IMR-90 (cell line): ENCODE data around the gene GRAMD2A. TPM values are rescaled to one million over a fixed set of nuclear protein-coding genes. Genes with fewer than 3 reads are reported as not detected.

Experiments used
- ATAC-seq: fragments of 200-7000 bp; cut with Tn5 transposase; 2 replicates; pipeline ENCODE4 v1.9.1; 2020; ENCODE audit warnings: low read depth, mild to moderate bottlenecking, moderate library complexity
- BruUV-seq: library from RNA; stranded (reverse); fragments of 400-500 nt; replicated peaks from 2 replicates; lab custom pipeline; 2021; lab: Mats Ljungman, UMichigan
- CTCF ChIA-PET: fragments of 300-600 bp; formaldehyde crosslinking; extraction: SDS; loops from one replicate; lab custom pipeline; 2021; ENCODE audit warnings: antibody characterized with exemption; lab: Yijun Ruan, JAX
- POLR2A ChIA-PET: fragments of 300-600 bp; sonication (Branson Sonifier 250); formaldehyde crosslinking; loops from one replicate; lab custom pipeline; 2022; ENCODE audit warnings: antibody characterized with exemption; ENCODE audit not compliant: unreplicated experiment; lab: Charles Lee
- DNase-seq: peaks from one replicate; pipeline ENCODE4 v3.0.0; 2013
- H2AFZ ChIP-seq: replicated peaks from 2 replicates; pipeline ENCODE3; 2013; ENCODE audit warnings: low read length, mild to moderate bottlenecking; ENCODE audit not compliant: poor library complexity
- H2AK5ac ChIP-seq: 2 replicates; pipeline ENCODE4 v1.6.1; 2013; ENCODE audit warnings: low read depth, low read length, inconsistent platforms
- H2AK9ac ChIP-seq: replicated peaks from 2 replicates; pipeline ENCODE3; 2013; ENCODE audit warnings: mild to moderate bottlenecking, low read depth, low read length, moderate library complexity; ENCODE audit not compliant: poor library complexity
- H2BK120ac ChIP-seq: 2 replicates; pipeline ENCODE4 v1.6.1; 2013; ENCODE audit warnings: low read depth, low read length, inconsistent platforms
- H2BK15ac ChIP-seq: 3 replicates; pipeline ENCODE4 v1.6.1; 2013; ENCODE audit warnings: low read depth, low read length, inconsistent platforms
- H2BK20ac ChIP-seq: 2 replicates; pipeline ENCODE4 v1.6.1; 2013; ENCODE audit warnings: low read depth, mild to moderate bottlenecking, inconsistent platforms, low read length, moderate library complexity
- H2BK5ac ChIP-seq: 2 replicates; pipeline ENCODE4 v1.6.1; 2013; ENCODE audit warnings: mild to moderate bottlenecking, low read depth, low read length, inconsistent platforms; ENCODE audit not compliant: poor library complexity, severe bottlenecking
- H3K14ac ChIP-seq: replicated peaks from 2 replicates; pipeline ENCODE4 v1.6.1; 2013; ENCODE audit warnings: low read depth, low read length, inconsistent platforms
- H3K18ac ChIP-seq: 2 replicates; pipeline ENCODE4 v1.6.1; 2013; ENCODE audit warnings: low read depth, low read length, control low read depth
- H3K23ac ChIP-seq: 2 replicates; pipeline ENCODE4 v1.6.1; 2013; ENCODE audit warnings: low read depth, low read length, inconsistent platforms
- H3K27ac ChIP-seq: 2 replicates; pipeline ENCODE4 v1.5.1; 2013; ENCODE audit warnings: mild to moderate bottlenecking, control low read depth, low read length; ENCODE audit not compliant: insufficient read depth
- H3K27me3 ChIP-seq: 2 replicates; pipeline ENCODE4 v1.6.1; 2013; ENCODE audit warnings: low read length; ENCODE audit not compliant: control insufficient read depth, insufficient read depth
- H3K36me3 ChIP-seq: 2 replicates; pipeline ENCODE4 v1.6.1; 2013; ENCODE audit warnings: low read length, mixed read lengths; ENCODE audit not compliant: control insufficient read depth, insufficient read depth
- H3K4ac ChIP-seq: 2 replicates; pipeline ENCODE4 v1.6.1; 2013; ENCODE audit warnings: low read depth, low read length, inconsistent platforms
- H3K4me1 ChIP-seq: 2 replicates; pipeline ENCODE4 v1.6.1; 2013; ENCODE audit warnings: low read length, mixed read lengths; ENCODE audit not compliant: control insufficient read depth, insufficient read depth
- H3K4me2 ChIP-seq: 2 replicates; pipeline ENCODE4 v1.6.1; 2013; ENCODE audit warnings: low read depth, mild to moderate bottlenecking, control low read depth, low read length, moderate library complexity
- H3K4me3 ChIP-seq: 2 replicates; pipeline ENCODE4 v1.5.1; 2013; ENCODE audit warnings: low read depth, mild to moderate bottlenecking, control low read depth, low read length, moderate library complexity; ENCODE audit not compliant: insufficient read depth
- H3K56ac ChIP-seq: 2 replicates; pipeline ENCODE4 v1.6.1; 2013; ENCODE audit warnings: low read length, inconsistent platforms; ENCODE audit not compliant: insufficient read depth; ENCODE audit errors: extremely low read depth
- H3K79me1 ChIP-seq, 2 experiments: 2 replicates each; pipeline ENCODE4 v1.6.1; 2013; ENCODE audit warnings: low read length in 2 of 2, inconsistent platforms in 1 of 2, low read depth in 1 of 2
- H3K9ac ChIP-seq: 2 replicates; pipeline ENCODE4 v1.6.1; 2013; ENCODE audit warnings: low read depth, low read length, control low read depth
- H3K9me1 ChIP-seq: 2 replicates; pipeline ENCODE4 v1.6.1; 2013; ENCODE audit warnings: low read length, inconsistent platforms; ENCODE audit not compliant: insufficient read depth
- H3K9me3 ChIP-seq: 2 replicates; pipeline ENCODE4 v1.6.1; 2013; ENCODE audit warnings: low read length; ENCODE audit not compliant: control insufficient read depth, insufficient read depth
- H4K20me1 ChIP-seq: 2 replicates; pipeline ENCODE4 v1.6.1; 2013; ENCODE audit warnings: low read length, inconsistent platforms; ENCODE audit not compliant: insufficient read depth
- H4K5ac ChIP-seq: 2 replicates; pipeline ENCODE4 v1.6.1; 2013; ENCODE audit warnings: mild to moderate bottlenecking, low read depth, low read length, control low read depth
- H4K8ac ChIP-seq, 2 experiments: 2 replicates each; pipeline ENCODE4 v1.6.1; 2013; ENCODE audit warnings: low read depth in 2 of 2, low read length in 2 of 2, control low read depth in 1 of 2, inconsistent platforms in 1 of 2
- H4K91ac ChIP-seq: 2 replicates; pipeline ENCODE4 v1.6.1; 2013; ENCODE audit warnings: low read depth, low read length, inconsistent platforms; ENCODE audit not compliant: insufficient read depth
- BHLHE40 ChIP-seq: fragments of 150-350 bp; IDR thresholded peaks from 2 replicates; pipeline ENCODE4 v1.6.1; 2016; ENCODE audit warnings: mild to moderate bottlenecking, low read depth, low read length
- CHD1 ChIP-seq: IDR thresholded peaks from 2 replicates; pipeline ENCODE4 v1.6.1; 2012; ENCODE audit warnings: low read depth, low read length, improper control_type of control experiment
- CTCF ChIP-seq: conservative IDR thresholded peaks from 2 replicates; pipeline ENCODE4 v1.5.1; 2012; ENCODE audit warnings: mild to moderate bottlenecking, low read depth, low read length, improper control_type of control experiment
- FOS ChIP-seq: fragments of 150-350 bp; IDR thresholded peaks from 2 replicates; pipeline ENCODE4 v1.6.1; 2016; ENCODE audit warnings: low read depth, low read length
- MAFK ChIP-seq: IDR thresholded peaks from 2 replicates; pipeline ENCODE4 v1.6.1; 2012; ENCODE audit warnings: low read depth, low read length, improper control_type of control experiment
- MAZ ChIP-seq: IDR thresholded peaks from 2 replicates; pipeline ENCODE4 v1.6.1; 2012; ENCODE audit warnings: low read depth, mild to moderate bottlenecking, low read length, improper control_type of control experiment, moderate library complexity, borderline replicate concordance
- MXI1 ChIP-seq: IDR thresholded peaks from 2 replicates; pipeline ENCODE4 v1.6.1; 2012; ENCODE audit warnings: low read depth, mild to moderate bottlenecking, low read length, moderate library complexity, borderline replicate concordance
- NFE2L2 ChIP-seq: fragments of 150-350 bp; IDR thresholded peaks from 2 replicates; pipeline ENCODE4 v1.6.1; 2016; ENCODE audit warnings: low read depth, mild to moderate bottlenecking, low read length
- POLR2A ChIP-seq: IDR thresholded peaks from 2 replicates; pipeline ENCODE4 v1.6.1; 2012; ENCODE audit warnings: mild to moderate bottlenecking, low read depth, low read length
- RAD21 ChIP-seq: IDR thresholded peaks from 2 replicates; pipeline ENCODE4 v1.6.1; 2012; ENCODE audit warnings: low read length, improper control_type of control experiment
- SMC3 ChIP-seq: fragments of 150-350 bp; IDR thresholded peaks from 2 replicates; pipeline ENCODE4 v1.6.1; 2016; ENCODE audit warnings: low read depth, mild to moderate bottlenecking, antibody characterized with exemption, low read length, moderate library complexity
- USF2 ChIP-seq: fragments of 150-350 bp; IDR thresholded peaks from 2 replicates; pipeline ENCODE4 v1.6.1; 2017; ENCODE audit warnings: mild to moderate bottlenecking, antibody characterized with exemption, low read length, low read depth
- WGBS, 2 experiments: methylation state at CpG; one replicate each; pipeline versions ENCODE4 v1.1.5 to v1.1.7; 2013; ENCODE audit warnings: missing lambda C conversion rate in 2 of 2; ENCODE audit not compliant: insufficient read length in 1 of 2; ENCODE audit errors: extremely low coverage in 2 of 2; 5-methylcytosine and 5-hydroxymethylcytosine counted together
- dilution Hi-C: fragments of 300-500 bp; cut with HindIII; formaldehyde crosslinking; loops from one replicate; pipeline ENCODE4 v1.14.3; 2018; ENCODE audit warnings: low sequenced_read_pairs; ENCODE audit not compliant: unreplicated experiment
- in situ Hi-C: fragments of 300-500 bp; cut with MboI; formaldehyde crosslinking; loops from 3 replicates; pipeline ENCODE4 v1.14.3; 2019; ENCODE audit warnings: low sequenced_read_pairs, inconsistent platforms, mixed read lengths
- intact Hi-C: fragments of 100-400 bp; cut with micrococcal nuclease; formaldehyde crosslinking; loops from 2 replicates; pipeline ENCODE4 v1.10.0; 2022
- polyA plus RNA-seq, 3 experiments: library from polyadenylated mRNA; depleted of rRNA; stranded (reverse); fragments of >200 nt; gene quantifications; 2 replicates each; pipeline ENCODE4 v1.2.3, GENCODE V29; 2012; ENCODE audit warnings: low replicate concordance in 1 of 3
- total RNA-seq: library from RNA; depleted of rRNA; stranded (reverse); fragments of >200 nt; gene quantifications from 2 replicates; pipeline ENCODE4 v1.2.3, GENCODE V29; 2012
- TF ChIP-seq, protein P1 (sequence below): fragments of 150-350 bp; IDR thresholded peaks from 2 replicates; pipeline ENCODE4 v1.6.1; 2016; ENCODE audit warnings: low read depth, mild to moderate bottlenecking, low read length, moderate library complexity, borderline replicate concordance

The GRAMD2A gene
- total and polyA plus RNA-seq, 2 of the 4 experiments (the other 2 are of a cell fraction): 0.14 to 0.18 TPM

DNA sequence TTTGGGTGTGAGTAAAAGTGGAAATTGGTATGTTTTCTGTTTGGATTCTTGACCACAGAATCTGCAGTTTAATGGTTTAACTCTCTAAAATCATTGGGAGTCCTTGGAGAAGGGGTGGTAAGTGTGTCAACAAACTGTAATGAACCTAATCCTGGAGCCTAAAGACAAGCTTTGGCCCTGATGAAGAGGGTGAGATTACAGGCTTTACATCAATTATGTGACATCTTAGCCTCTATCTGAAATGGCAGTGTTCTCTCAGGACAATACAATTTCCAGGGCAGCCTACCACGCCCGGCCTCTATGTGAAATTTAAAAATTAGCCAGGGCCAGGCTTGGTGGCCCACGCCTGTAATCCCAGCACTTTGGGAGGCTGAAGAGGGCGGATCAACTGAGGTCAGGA lies 37.7 kb upstream of the GRAMD2A start:
- Histone ChIP-seq H4K20me1 (peaks cover 7% of the 10 kb centered on the region), H3K4me2 (no peak overlapping the region), H3K18ac (no peak overlapping the region), H4K91ac (peak overlapping the region; percentile 36; the same call in 1 of the 2 replicates), H2AK9ac (no peak overlapping the region), H3K56ac (no peak overlapping the region), H3K9me1 (peaks cover 20% of the 10 kb centered on the region), H3K23ac (peak overlapping the region; percentile 71), H2BK120ac (peak overlapping the region; percentile 45), H3K27ac (no peak overlapping the region), H2BK5ac (no peak overlapping the region), H3K4me3 (no peak overlapping the region), H2BK15ac (0 out of 3 replicates have a peak overlapping the region, but pooled peaks have one; percentile 40), H3K4ac (peak overlapping the region; percentile 52; the same call in 1 of the 2 replicates), H3K9ac (no peak overlapping the region), H4K8ac (no peak overlapping the region), H3K36me3 (no peaks in the 10 kb centered on the region; the same call in 1 of the 2 replicates), H3K14ac (no peak overlapping the region), H2AK5ac (no peak overlapping the region), H2BK20ac (peak overlapping the region; percentile 71; the same call in 1 of the 2 replicates), H3K9me3 (no peaks in the 10 kb centered on the region), H2AFZ (no peak overlapping the region), H4K5ac (no peak overlapping the region), H3K27me3 (no peaks in the 10 kb centered on the region), H3K79me1 (peaks cover 15 to 40% of the 10 kb centered on the region in 2 experiments; a peak in 3 of 4 replicates), H3K4me1 (peaks cover 15% of the 10 kb centered on the region)
- dilution Hi-C loops (no loop called here), intact Hi-C loops (no loop called here), in situ Hi-C loops (no loop called here)
- DNase-seq (no peak), ATAC-seq (no peak)
- POLR2A ChIA-PET: no interaction called here
- BruUV-seq: no TSS peak
- 89% methylated on average over 3 of the region's 4 CpGs; no CpG with 5 or more reads in 1 of the 2 experiments for WGBS, 2 experiments
- CTCF ChIA-PET: no interaction called here
- TF ChIP-seq MAZ (no peak), USF2 (no peak), RAD21 (no peak), MXI1 (no peak), MAFK (no peak), NFE2L2 (no peak), CTCF (no peak), CHD1 (no peak), SMC3 (no peak), FOS (no peak), POLR2A (no peak), BHLHE40 (no peak)
- TF ChIP-seq, protein P1, sequence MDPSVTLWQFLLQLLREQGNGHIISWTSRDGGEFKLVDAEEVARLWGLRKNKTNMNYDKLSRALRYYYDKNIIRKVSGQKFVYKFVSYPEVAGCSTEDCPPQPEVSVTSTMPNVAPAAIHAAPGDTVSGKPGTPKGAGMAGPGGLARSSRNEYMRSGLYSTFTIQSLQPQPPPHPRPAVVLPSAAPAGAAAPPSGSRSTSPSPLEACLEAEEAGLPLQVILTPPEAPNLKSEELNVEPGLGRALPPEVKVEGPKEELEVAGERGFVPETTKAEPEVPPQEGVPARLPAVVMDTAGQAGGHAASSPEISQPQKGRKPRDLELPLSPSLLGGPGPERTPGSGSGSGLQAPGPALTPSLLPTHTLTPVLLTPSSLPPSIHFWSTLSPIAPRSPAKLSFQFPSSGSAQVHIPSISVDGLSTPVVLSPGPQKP: no peak
